GM10266 (cell line): ENCODE results near the gene ZBTB14.

Source experiments
- DNase-seq: peaks from one replicate; pipeline ENCODE4 v3.0.0; 2012; ENCODE audit errors: extremely low spot score
- CTCF ChIP-seq: IDR thresholded peaks from 2 replicates; pipeline ENCODE4 v1.5.1; 2012; ENCODE audit warnings: mild to moderate bottlenecking, low read depth; ENCODE audit not compliant: control insufficient read depth, insufficient read depth; ENCODE audit errors: missing control alignments

ZBTB14 gene

GRCh38 chr18:5275872-5276271 lies 19.7 kb downstream of the ZBTB14 start:
- TF ChIP-seq CTCF: no peak
- no peak for DNase-seq

DNA sequence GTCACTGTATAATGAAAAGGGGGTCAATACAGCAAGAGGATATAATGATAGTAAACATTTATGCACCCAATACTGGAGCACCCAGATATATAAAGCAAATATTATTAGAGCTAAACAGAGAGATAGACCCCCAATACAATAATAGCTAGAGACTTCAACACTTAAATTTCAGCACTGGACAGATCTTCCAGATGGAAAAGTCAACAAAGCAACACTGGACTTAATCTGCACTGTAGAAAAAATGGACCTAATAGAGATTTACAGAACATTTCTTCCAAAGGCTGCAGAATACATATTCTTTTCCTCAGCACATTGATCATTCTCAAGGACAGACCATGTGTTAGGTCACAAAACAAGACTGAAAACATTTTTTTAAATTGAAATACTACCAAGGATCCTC lies 26.7 kb downstream of the ZBTB14 start:
- TF ChIP-seq CTCF: no peak
- DNase-seq: no peak

DNA sequence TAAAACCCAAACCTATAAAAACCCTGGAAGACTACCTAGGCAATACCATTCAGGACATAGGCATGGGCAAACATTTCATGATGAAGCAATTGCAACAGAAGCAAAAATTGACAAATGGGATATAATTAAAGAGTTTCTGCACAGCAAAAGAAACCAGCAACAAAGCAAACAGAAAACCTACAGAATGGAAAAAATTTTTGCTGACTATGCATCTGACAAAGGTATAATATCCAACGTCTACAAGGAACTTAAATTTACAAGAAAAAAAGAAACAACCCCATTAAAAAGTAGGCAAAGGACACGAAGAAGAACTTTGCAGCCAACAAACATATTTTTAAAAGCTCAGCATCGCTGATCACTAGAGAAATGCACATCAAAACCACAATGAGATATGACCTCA lies 28.8 kb downstream of the ZBTB14 start:
- no peak for TF ChIP-seq CTCF

GRCh38 chr18:5253910-5254309 lies 41.6 kb downstream of the ZBTB14 start:
- no peak for TF ChIP-seq CTCF

More for the DNA sequence above, 28.8 kb downstream of the ZBTB14 start:
- DNase-seq: no peak

GRCh38 chr18:5251117-5251516 lies 44.4 kb downstream of the ZBTB14 start:
- no peak for TF ChIP-seq CTCF
- DNase-seq: no peak

More at GRCh38 chr18:5253910-5254309, 41.6 kb downstream of the ZBTB14 start:
- no peak for DNase-seq

DNA sequence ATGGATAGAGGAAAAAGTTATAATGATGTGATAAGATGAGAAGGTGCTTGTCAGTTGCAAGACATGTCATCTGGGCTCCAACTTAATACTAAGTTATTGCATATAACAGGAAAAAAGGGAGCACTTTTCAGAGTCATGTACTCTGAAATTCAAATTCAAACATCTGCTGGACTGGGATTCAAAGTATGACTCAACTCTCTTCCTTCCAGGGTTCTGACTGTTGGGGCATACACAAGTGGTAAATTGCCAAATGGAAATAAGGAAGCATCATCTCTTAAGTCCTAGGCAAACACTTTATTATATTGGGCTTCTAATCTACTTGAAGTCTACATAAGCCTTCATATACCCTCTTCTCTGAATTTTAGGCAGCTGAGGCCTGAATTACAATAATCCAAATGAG lies 44.9 kb downstream of the ZBTB14 start:
- no peak for TF ChIP-seq CTCF
- DNase-seq: no peak

DNA sequence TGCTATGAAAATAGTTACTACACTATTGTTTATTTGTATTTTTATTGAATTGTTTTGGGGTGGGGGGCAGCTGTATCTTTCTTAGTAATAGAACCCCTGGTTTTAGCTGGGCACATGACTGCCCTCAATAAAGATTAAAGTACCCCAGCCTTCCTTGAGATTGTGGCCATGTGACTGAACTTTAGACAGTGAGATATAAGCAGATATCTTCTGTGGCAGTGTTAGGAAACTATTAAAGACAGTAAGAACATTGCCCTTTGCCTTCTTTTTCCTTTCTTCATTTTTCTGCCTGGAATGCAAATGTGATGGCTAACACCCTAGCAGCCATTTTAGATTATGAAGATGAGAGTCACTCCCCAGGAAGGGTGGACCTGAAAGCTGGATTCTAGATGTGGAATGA lies 50.6 kb downstream of the ZBTB14 start:
- no peak for TF ChIP-seq CTCF
- no peak for DNase-seq
